ENCODE data around the gene TTC19. TPM values are rescaled to one million over a fixed set of nuclear protein-coding genes. Genes with fewer than 3 reads are reported as not detected.

Gene TTC19
- total RNA-seq, 1 donor from 2014 or later, result 36.0 TPM

Other genes starting within 250 kb of the TTC19 start
- gene ADORA2B, start 54.7 kb upstream of the TTC19 start, total RNA-seq, result 6.2 TPM
- gene ZSWIM7, start 120 bp upstream of the TTC19 start, total RNA-seq, result 21.3 TPM
- 137 TPM for gene NCOR1, start 215.7 kb downstream of the TTC19 start, total RNA-seq
- gene PIGL, start 217.4 kb downstream of the TTC19 start, total RNA-seq, result 24.3 TPM

Data from lower lobe of right lung (tissue), 1 donor.